WTC11 (cell line): ENCODE results near the gene CNTNAP2. TPM values are rescaled to one million over a fixed set of nuclear protein-coding genes. Genes with fewer than 3 reads are reported as not detected.
A peak's percentile ranks its signal among the peaks of the same experiment; 100 is the strongest.

Source experiments
- ATAC-seq: fragments of 200-7000 bp; cut with Tn5 transposase; 2 replicates; pipeline ENCODE4 v1.10.0; 2021; ENCODE audit warnings: mild to moderate bottlenecking, moderate library complexity
- CTCF ChIA-PET: fragments of 300-600 bp; sonication (Branson Sonifier 250); formaldehyde crosslinking; loops from one replicate; lab custom pipeline; 2021; ENCODE audit warnings: antibody characterized with exemption; lab: Charles Lee
- POLR2A ChIA-PET: fragments of 350-600 bp; sonication (Branson Sonifier 250); formaldehyde crosslinking; loops from one replicate; lab custom pipeline; 2021; ENCODE audit warnings: antibody characterized with exemption; lab: Charles Lee
- DNase-seq: peaks from one replicate; pipeline ENCODE4 v3.0.0; 2021; ENCODE audit warnings: low spot score
- H3K27ac Mint-ChIP-seq: 2 replicates; pipeline ENCODE4 v1.8.0; 2021; ENCODE audit warnings: mixed read lengths
- H3K27me3 Mint-ChIP-seq: 2 replicates; pipeline ENCODE4 v1.8.0; 2021; ENCODE audit warnings: low read depth, mild to moderate bottlenecking, moderate library complexity, mixed read lengths
- H3K36me3 Mint-ChIP-seq: 2 replicates; pipeline ENCODE4 v1.8.0; 2021; ENCODE audit warnings: mixed read lengths
- H3K4me1 Mint-ChIP-seq: 2 replicates; pipeline ENCODE4 v1.8.0; 2022; ENCODE audit warnings: mixed read lengths
- H3K4me3 Mint-ChIP-seq: 2 replicates; pipeline ENCODE4 v1.8.0; 2021; ENCODE audit warnings: mild to moderate bottlenecking, moderate library complexity, mixed read lengths
- H3K9me3 Mint-ChIP-seq: 2 replicates; pipeline ENCODE4 v1.8.0; 2021; ENCODE audit warnings: mixed read lengths
- CREB1 ChIP-seq: sonication (generic); formaldehyde crosslinking; IDR thresholded peaks from 2 replicates; pipeline ENCODE4 v1.8.0; 2023; ENCODE audit warnings: mild to moderate bottlenecking, missing genetic modification reagents
- CTCF ChIP-seq: fragments of 200-600 bp; IDR thresholded peaks from 2 replicates; pipeline ENCODE4 v1.8.0; 2022; ENCODE audit warnings: antibody characterized with exemption
- E2F1 ChIP-seq: sonication (generic); formaldehyde crosslinking; IDR thresholded peaks from 2 replicates; pipeline ENCODE4 v1.8.0; 2022; ENCODE audit warnings: mild to moderate bottlenecking, missing genetic modification reagents
- ESRRA ChIP-seq: sonication (generic); formaldehyde crosslinking; IDR thresholded peaks from 2 replicates; pipeline ENCODE4 v1.8.1; 2022; ENCODE audit warnings: mild to moderate bottlenecking, missing genetic modification reagents, borderline replicate concordance
- FOXJ3 ChIP-seq: sonication (generic); formaldehyde crosslinking; IDR thresholded peaks from 2 replicates; pipeline ENCODE4 v1.9.0; 2021; ENCODE audit warnings: missing genetic modification reagents, mild to moderate bottlenecking, borderline replicate concordance
- FOXK1 ChIP-seq: sonication (generic); formaldehyde crosslinking; IDR thresholded peaks from 2 replicates; pipeline ENCODE4 v1.8.0; 2022; ENCODE audit warnings: mild to moderate bottlenecking, moderate library complexity, missing genetic modification reagents
- GABPB1 ChIP-seq: sonication (generic); formaldehyde crosslinking; IDR thresholded peaks from 2 replicates; pipeline ENCODE4 v1.8.1; 2023; ENCODE audit warnings: mild to moderate bottlenecking, missing genetic modification reagents
- KAT7 ChIP-seq: sonication (generic); formaldehyde crosslinking; IDR thresholded peaks from 2 replicates; pipeline ENCODE4 v1.8.1; 2023; ENCODE audit warnings: missing genetic modification reagents, mild to moderate bottlenecking, borderline replicate concordance
- MYBL2 ChIP-seq: sonication (generic); formaldehyde crosslinking; IDR thresholded peaks from 2 replicates; pipeline ENCODE4 v1.8.1; 2023; ENCODE audit warnings: mild to moderate bottlenecking, moderate library complexity, missing genetic modification reagents
- NFYB ChIP-seq: sonication (generic); formaldehyde crosslinking; conservative IDR thresholded peaks from 2 replicates; pipeline ENCODE4 v1.8.0; 2022; ENCODE audit warnings: low read depth, missing genetic modification reagents
- NR1H2 ChIP-seq: sonication (generic); formaldehyde crosslinking; IDR thresholded peaks from 2 replicates; pipeline ENCODE4 v1.9.0; 2021; ENCODE audit warnings: mild to moderate bottlenecking, moderate library complexity, missing genetic modification reagents
- NR2C2 ChIP-seq: sonication (generic); formaldehyde crosslinking; IDR thresholded peaks from 2 replicates; pipeline ENCODE4 v1.8.0; 2022; ENCODE audit warnings: mild to moderate bottlenecking, missing genetic modification reagents
- RORB ChIP-seq: fragments of 250-450 bp; sonication (Bioruptor Pico); IDR thresholded peaks from 2 replicates; pipeline ENCODE4 v1.9.0; 2021; ENCODE audit warnings: mild to moderate bottlenecking
- TCF7 ChIP-seq: sonication (generic); formaldehyde crosslinking; IDR thresholded peaks from 2 replicates; pipeline ENCODE4 v1.8.0; 2022; ENCODE audit warnings: mild to moderate bottlenecking, low read depth, missing genetic modification reagents, moderate library complexity
- TEAD1 ChIP-seq: sonication (generic); formaldehyde crosslinking; IDR thresholded peaks from 2 replicates; pipeline ENCODE4 v1.8.0; 2022; ENCODE audit warnings: mild to moderate bottlenecking, missing genetic modification reagents
- ZNF121 ChIP-seq: sonication (generic); formaldehyde crosslinking; IDR thresholded peaks from 2 replicates; pipeline ENCODE4 v1.8.0; 2023; ENCODE audit warnings: missing genetic modification reagents
- ZNF396 ChIP-seq: fragments of 250-450 bp; sonication (Bioruptor Pico); IDR thresholded peaks from 2 replicates; pipeline ENCODE4 v1.8.0; 2021; ENCODE audit warnings: mild to moderate bottlenecking, moderate library complexity, borderline replicate concordance
- total RNA-seq: library from RNA; stranded (reverse); gene quantifications from 3 replicates; pipeline ENCODE4 v1.2.3, GENCODE V29; 2021
- TF ChIP-seq, protein P1 (sequence below): fragments of 250-450 bp; sonication (Bioruptor Pico); IDR thresholded peaks from 2 replicates; pipeline ENCODE4 v1.9.0; 2021; ENCODE audit warnings: mild to moderate bottlenecking
- TF ChIP-seq, protein P2 (sequence below): sonication (generic); formaldehyde crosslinking; IDR thresholded peaks from 2 replicates; pipeline ENCODE4 v1.8.1; 2023; ENCODE audit warnings: mild to moderate bottlenecking, missing genetic modification reagents, moderate library complexity
- TF ChIP-seq, protein P3 (sequence below): sonication (generic); formaldehyde crosslinking; IDR thresholded peaks from 2 replicates; pipeline ENCODE4 v1.8.1; 2023; ENCODE audit warnings: mild to moderate bottlenecking, moderate library complexity, missing genetic modification reagents

The CNTNAP2 gene
- total RNA-seq, 1 experiment from 2014 or later = 63.8 TPM

DNA sequence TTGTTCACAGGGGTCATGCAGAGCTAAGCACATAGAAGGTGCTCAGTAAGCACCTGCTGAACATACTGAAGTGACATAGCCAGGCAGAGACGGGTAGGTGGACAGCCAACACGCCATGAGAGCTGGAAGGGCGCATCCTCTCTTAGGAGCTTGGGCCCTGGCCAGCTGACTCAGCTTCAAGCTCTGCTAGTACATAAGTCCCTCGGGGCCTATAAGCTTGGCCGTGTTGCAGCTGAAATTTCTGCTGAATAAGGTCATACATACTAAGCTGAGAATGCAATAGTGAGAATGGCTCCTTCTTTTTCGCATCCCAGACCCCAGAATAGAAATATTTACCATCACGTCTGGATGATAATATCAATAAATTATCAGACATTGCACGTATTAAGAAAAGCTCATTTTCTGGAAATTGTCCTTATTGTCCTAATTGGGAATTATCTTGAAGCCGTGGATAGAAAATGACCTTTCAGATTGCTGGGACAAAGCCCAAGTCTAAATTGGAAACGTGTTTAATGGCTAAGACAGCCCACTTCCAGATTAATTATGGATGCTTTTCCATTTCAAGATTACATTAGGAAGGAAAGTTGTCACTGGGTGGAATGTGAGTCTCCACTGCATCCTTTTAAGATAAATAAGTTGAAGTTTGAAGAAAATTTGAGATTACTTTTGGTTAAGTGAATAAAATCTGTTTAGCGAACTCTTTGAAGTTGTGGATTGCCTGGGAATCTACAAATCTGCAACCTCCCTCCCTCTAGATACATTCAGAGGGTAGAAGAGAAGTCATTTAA, 2186.9 kb downstream of the CNTNAP2 start:
- DNase-seq (no peak), ATAC-seq (no peak)
- no peak overlapping the region for H3K4me3 Mint-ChIP-seq
- POLR2A ChIA-PET = no interaction called here
- H3K36me3 Mint-ChIP-seq = no peaks in the 10 kb centered on the region
- H3K27ac Mint-ChIP-seq = peak overlapping the region; percentile 71; the same call in 1 of the 2 replicates
- CTCF ChIA-PET = no interaction called here
- H3K27me3 Mint-ChIP-seq = no peaks in the 10 kb centered on the region
- H3K4me1 Mint-ChIP-seq = peaks cover 48% of the 10 kb centered on the region
- H3K9me3 Mint-ChIP-seq = peaks cover 8% of the 10 kb centered on the region; the same call in 1 of the 2 replicates
- TF ChIP-seq FOXK1 (CRISPR knock-in tag) (no peak), ZNF396 (CRISPR knock-in tag) (no peak), NFYB (CRISPR knock-in tag) (no peak), KAT7 (CRISPR knock-in tag) (no peak), TEAD1 (CRISPR knock-in tag) (no peak), RORB (no peak), NR1H2 (CRISPR knock-in tag) (no peak), FOXJ3 (no peak), E2F1 (no peak), ZNF121 (no peak), CTCF (no peak), MYBL2 (no peak), GABPB1 (CRISPR knock-in tag) (no peak), TCF7 (CRISPR knock-in tag) (no peak), CREB1 (no peak)
- TF ChIP-seq, protein P1, sequence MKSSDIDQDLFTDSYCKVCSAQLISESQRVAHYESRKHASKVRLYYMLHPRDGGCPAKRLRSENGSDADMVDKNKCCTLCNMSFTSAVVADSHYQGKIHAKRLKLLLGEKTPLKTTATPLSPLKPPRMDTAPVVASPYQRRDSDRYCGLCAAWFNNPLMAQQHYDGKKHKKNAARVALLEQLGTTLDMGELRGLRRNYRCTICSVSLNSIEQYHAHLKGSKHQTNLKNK (CRISPR knock-in tag) = no peak
- TF ChIP-seq, protein P2, sequence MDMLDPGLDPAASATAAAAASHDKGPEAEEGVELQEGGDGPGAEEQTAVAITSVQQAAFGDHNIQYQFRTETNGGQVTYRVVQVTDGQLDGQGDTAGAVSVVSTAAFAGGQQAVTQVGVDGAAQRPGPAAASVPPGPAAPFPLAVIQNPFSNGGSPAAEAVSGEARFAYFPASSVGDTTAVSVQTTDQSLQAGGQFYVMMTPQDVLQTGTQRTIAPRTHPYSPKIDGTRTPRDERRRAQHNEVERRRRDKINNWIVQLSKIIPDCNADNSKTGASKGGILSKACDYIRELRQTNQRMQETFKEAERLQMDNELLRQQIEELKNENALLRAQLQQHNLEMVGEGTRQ (CRISPR knock-in tag) = no peak
- TF ChIP-seq, protein P3, sequence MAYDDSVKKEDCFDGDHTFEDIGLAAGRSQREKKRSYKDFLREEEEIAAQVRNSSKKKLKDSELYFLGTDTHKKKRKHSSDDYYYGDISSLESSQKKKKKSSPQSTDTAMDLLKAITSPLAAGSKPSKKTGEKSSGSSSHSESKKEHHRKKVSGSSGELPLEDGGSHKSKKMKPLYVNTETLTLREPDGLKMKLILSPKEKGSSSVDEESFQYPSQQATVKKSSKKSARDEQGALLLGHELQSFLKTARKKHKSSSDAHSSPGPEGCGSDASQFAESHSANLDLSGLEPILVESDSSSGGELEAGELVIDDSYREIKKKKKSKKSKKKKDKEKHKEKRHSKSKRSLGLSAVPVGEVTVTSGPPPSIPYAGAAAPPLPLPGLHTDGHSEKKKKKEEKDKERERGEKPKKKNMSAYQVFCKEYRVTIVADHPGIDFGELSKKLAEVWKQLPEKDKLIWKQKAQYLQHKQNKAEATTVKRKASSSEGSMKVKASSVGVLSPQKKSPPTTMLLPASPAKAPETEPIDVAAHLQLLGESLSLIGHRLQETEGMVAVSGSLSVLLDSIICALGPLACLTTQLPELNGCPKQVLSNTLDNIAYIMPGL (CRISPR knock-in tag) = no peak

- CTCF ChIA-PET = no interaction called here
- no peak for ATAC-seq
Measured at GRCh38 chr7:148304083-148304335, 2187.4 kb downstream of the CNTNAP2 start.

More at GRCh38 chr7:148304083-148304335, 2187.4 kb downstream of the CNTNAP2 start:
- TF ChIP-seq FOXJ3 (no peak), TEAD1 (CRISPR knock-in tag) (no peak), NR2C2 (CRISPR knock-in tag) (no peak), ESRRA (no peak)
- TF ChIP-seq, all 79 proteins: peak for 0
- Mint-ChIP-seq H3K27me3 (no peaks in the 10 kb centered on the region), H3K4me3 (no peak overlapping the region), H3K9me3 (peaks cover 8% of the 10 kb centered on the region; the same call in 1 of the 2 replicates), H3K27ac (peak overlapping the region; percentile 71; the same call in 1 of the 2 replicates), H3K36me3 (no peaks in the 10 kb centered on the region), H3K4me1 (peaks cover 47% of the 10 kb centered on the region)
- no peak for DNase-seq
- POLR2A ChIA-PET = no interaction called here
